H1 (cell line): ENCODE measurements around the gene ZFAND6. TPM values are rescaled to one million over a fixed set of nuclear protein-coding genes. Genes with fewer than 3 reads are reported as not detected.

Experiments
- ASH2L ChIP-seq: fragments of 200-600, 300-600 bp; sonication (generic); IDR thresholded peaks from one replicate; pipeline ENCODE4 v1.7.1; 2017; ENCODE audit warnings: low read length
- BCL11A ChIP-seq, 2 experiments: IDR thresholded peaks; one replicate each; pipeline ENCODE4 v1.6.1; 2011; ENCODE audit warnings: low read depth in 2 of 2, low read length in 2 of 2, mild to moderate bottlenecking in 2 of 2
- CREB1 ChIP-seq: IDR thresholded peaks from 2 replicates; pipeline ENCODE4 v1.6.1; 2012; ENCODE audit warnings: inconsistent platforms
- JUND ChIP-seq: IDR thresholded peaks from 2 replicates; pipeline ENCODE4 v1.6.1; 2011; ENCODE audit warnings: mild to moderate bottlenecking, improper control_type of control experiment, low read length
- NRF1 ChIP-seq: IDR thresholded peaks from 2 replicates; pipeline ENCODE4 v1.6.1; 2011; ENCODE audit warnings: mild to moderate bottlenecking, low read depth, low read length, improper control_type of control experiment
- RNF2 ChIP-seq: fragments of 200-900, 300-1000 bp; sonication (generic); IDR thresholded peaks from 2 replicates; pipeline ENCODE4 v1.7.1; 2016; ENCODE audit warnings: borderline replicate concordance, low read depth, mild to moderate bottlenecking, antibody characterized with exemption, low read length; ENCODE audit not compliant: poor library complexity, severe bottlenecking; ENCODE audit errors: missing control alignments
- TBP ChIP-seq: IDR thresholded peaks from 2 replicates; pipeline ENCODE4 v1.6.1; 2011; ENCODE audit warnings: low read depth, low read length, improper control_type of control experiment
- TCF12 ChIP-seq: IDR thresholded peaks from 2 replicates; pipeline ENCODE4 v1.6.1; 2011; ENCODE audit warnings: low read depth, mild to moderate bottlenecking, low read length
- polyA plus RNA-seq, 7 experiments: library from polyadenylated mRNA; depleted of rRNA in 3 of 7; stranded (reverse) in 5 of 7; unstranded in 2 of 7; fragments of >200 nt in 5 of 7; fragments of 200-250 nt in 2 of 7; gene quantifications; 1 replicate in 5 of 7; 2 replicates in 1 of 7; 4 replicates in 1 of 7; pipeline versions ENCODE4 v1.2.1 to v1.2.3, GENCODE V29; 2011 to 2013; ENCODE audit warnings: missing spikeins in 2 of 7, mixed read lengths in 2 of 7
- total RNA-seq: library from RNA; stranded (reverse); fragmentation: NEBNext Ultra II Directional; extraction: Animal tissue kit (Norgen Biotek cat#: 25700); gene quantifications from 2 replicates; pipeline ENCODE4 v1.2.1, GENCODE V29; 2021
- TF ChIP-seq, protein P1 (sequence below): fragments of 300-600 bp; sonication (generic); IDR thresholded peaks from 2 replicates; pipeline ENCODE4 v1.7.1; 2012; ENCODE audit warnings: low read length, moderate library complexity, mild to moderate bottlenecking, inconsistent platforms; ENCODE audit not compliant: insufficient replicate concordance

The ZFAND6 gene
- total and polyA plus RNA-seq, 2 of the 8 experiments (the other 6 are each of a cell fraction or from before 2014, with no cell fraction given): 136 to 237 TPM

GRCh38 chr15:80115021-80115420 is 55.5 kb downstream of the ZFAND6 start (continued):
- no peak for TF ChIP-seq NRF1
- no peak for TF ChIP-seq CREB1
- no peak for TF ChIP-seq TCF12
- TF ChIP-seq TBP: no peak
- TF ChIP-seq BCL11A (IDR thresholded peaks at IDR 0.05; ENCODE audit: low read depth in 2 of 2, low read length in 2 of 2): no peak
- TF ChIP-seq, protein P1, sequence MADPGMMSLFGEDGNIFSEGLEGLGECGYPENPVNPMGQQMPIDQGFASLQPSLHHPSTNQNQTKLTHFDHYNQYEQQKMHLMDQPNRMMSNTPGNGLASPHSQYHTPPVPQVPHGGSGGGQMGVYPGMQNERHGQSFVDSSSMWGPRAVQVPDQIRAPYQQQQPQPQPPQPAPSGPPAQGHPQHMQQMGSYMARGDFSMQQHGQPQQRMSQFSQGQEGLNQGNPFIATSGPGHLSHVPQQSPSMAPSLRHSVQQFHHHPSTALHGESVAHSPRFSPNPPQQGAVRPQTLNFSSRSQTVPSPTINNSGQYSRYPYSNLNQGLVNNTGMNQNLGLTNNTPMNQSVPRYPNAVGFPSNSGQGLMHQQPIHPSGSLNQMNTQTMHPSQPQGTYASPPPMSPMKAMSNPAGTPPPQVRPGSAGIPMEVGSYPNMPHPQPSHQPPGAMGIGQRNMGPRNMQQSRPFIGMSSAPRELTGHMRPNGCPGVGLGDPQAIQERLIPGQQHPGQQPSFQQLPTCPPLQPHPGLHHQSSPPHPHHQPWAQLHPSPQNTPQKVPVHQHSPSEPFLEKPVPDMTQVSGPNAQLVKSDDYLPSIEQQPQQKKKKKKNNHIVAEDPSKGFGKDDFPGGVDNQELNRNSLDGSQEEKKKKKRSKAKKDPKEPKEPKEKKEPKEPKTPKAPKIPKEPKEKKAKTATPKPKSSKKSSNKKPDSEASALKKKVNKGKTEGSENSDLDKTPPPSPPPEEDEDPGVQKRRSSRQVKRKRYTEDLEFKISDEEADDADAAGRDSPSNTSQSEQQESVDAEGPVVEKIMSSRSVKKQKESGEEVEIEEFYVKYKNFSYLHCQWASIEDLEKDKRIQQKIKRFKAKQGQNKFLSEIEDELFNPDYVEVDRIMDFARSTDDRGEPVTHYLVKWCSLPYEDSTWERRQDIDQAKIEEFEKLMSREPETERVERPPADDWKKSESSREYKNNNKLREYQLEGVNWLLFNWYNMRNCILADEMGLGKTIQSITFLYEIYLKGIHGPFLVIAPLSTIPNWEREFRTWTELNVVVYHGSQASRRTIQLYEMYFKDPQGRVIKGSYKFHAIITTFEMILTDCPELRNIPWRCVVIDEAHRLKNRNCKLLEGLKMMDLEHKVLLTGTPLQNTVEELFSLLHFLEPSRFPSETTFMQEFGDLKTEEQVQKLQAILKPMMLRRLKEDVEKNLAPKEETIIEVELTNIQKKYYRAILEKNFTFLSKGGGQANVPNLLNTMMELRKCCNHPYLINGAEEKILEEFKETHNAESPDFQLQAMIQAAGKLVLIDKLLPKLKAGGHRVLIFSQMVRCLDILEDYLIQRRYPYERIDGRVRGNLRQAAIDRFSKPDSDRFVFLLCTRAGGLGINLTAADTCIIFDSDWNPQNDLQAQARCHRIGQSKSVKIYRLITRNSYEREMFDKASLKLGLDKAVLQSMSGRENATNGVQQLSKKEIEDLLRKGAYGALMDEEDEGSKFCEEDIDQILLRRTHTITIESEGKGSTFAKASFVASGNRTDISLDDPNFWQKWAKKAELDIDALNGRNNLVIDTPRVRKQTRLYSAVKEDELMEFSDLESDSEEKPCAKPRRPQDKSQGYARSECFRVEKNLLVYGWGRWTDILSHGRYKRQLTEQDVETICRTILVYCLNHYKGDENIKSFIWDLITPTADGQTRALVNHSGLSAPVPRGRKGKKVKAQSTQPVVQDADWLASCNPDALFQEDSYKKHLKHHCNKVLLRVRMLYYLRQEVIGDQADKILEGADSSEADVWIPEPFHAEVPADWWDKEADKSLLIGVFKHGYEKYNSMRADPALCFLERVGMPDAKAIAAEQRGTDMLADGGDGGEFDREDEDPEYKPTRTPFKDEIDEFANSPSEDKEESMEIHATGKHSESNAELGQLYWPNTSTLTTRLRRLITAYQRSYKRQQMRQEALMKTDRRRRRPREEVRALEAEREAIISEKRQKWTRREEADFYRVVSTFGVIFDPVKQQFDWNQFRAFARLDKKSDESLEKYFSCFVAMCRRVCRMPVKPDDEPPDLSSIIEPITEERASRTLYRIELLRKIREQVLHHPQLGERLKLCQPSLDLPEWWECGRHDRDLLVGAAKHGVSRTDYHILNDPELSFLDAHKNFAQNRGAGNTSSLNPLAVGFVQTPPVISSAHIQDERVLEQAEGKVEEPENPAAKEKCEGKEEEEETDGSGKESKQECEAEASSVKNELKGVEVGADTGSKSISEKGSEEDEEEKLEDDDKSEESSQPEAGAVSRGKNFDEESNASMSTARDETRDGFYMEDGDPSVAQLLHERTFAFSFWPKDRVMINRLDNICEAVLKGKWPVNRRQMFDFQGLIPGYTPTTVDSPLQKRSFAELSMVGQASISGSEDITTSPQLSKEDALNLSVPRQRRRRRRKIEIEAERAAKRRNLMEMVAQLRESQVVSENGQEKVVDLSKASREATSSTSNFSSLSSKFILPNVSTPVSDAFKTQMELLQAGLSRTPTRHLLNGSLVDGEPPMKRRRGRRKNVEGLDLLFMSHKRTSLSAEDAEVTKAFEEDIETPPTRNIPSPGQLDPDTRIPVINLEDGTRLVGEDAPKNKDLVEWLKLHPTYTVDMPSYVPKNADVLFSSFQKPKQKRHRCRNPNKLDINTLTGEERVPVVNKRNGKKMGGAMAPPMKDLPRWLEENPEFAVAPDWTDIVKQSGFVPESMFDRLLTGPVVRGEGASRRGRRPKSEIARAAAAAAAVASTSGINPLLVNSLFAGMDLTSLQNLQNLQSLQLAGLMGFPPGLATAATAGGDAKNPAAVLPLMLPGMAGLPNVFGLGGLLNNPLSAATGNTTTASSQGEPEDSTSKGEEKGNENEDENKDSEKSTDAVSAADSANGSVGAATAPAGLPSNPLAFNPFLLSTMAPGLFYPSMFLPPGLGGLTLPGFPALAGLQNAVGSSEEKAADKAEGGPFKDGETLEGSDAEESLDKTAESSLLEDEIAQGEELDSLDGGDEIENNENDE: no peak
- TF ChIP-seq ASH2L: no peak
- TF ChIP-seq JUND: no peak
- TF ChIP-seq RNF2: no peak
- TF ChIP-seq, all 59 proteins: peak for 0
